Lower leg skin (tissue), 3 donors: ENCODE measurements around the gene NIPSNAP3A.

Source experiments
- CTCF ChIP-seq, 3 donors: fragments of 450-650 bp; IDR thresholded peaks; one replicate each; pipeline ENCODE4 v1.5.1; 2016; ENCODE audit warnings: antibody characterized with exemption in 3 of 3, mild to moderate bottlenecking in 3 of 3, moderate library complexity in 2 of 3
- POLR2A ChIP-seq, 2 donors: fragments of 450-650 bp; IDR thresholded peaks; one replicate each; pipeline ENCODE4 v1.6.1; 2016 to 2017; ENCODE audit warnings: antibody characterized with exemption in 2 of 2, mild to moderate bottlenecking in 1 of 2, moderate library complexity in 1 of 2

- no peak for TF ChIP-seq CTCF (IDR thresholded peaks at IDR 0.05)
- TF ChIP-seq POLR2A (IDR thresholded peaks at IDR 0.05), result no peak
Measured at GRCh38 chr9:104784098-104784497, 36.6 kb downstream of the NIPSNAP3A start.
